Measurements from ENCODE around the gene DEFB112. TPM values are rescaled to one million over a fixed set of nuclear protein-coding genes. Genes with fewer than 3 reads are reported as not detected.

DEFB112 gene
- total and polyA plus RNA-seq, 10 of the 15 experiments (the other 5 are each of a cell fraction or from before 2014, with no cell fraction given) = not detected

DNA sequence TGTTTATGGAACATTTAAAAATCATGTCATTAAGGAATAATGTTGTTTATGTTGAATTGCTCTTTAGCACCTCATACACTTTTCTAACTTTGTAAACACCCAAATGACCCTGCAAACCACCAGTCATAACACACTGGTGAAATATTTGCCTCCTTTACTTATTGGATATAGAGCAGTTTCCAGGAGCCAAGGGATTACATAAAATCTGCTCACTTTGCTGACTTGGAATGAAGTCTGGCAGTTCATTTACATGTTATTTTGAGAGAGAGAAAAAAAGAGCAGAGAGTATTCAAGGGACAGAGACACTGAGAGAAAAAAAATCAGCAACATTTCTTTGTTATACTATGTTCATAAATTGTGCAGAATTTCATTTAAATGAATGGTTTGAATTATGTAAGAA lies 46.6 kb upstream of the DEFB112 start:
- BruUV-seq (replicated peaks) = no TSS peak
- Histone ChIP-seq H3K36me3 (ENCODE audit: control insufficient read depth in 2 of 2, insufficient read depth in 2 of 2, low read length in 1 of 2) (no peaks in the 10 kb centered on the region), H4K20me1 (ENCODE audit: control insufficient read depth, insufficient read depth) (no peaks in the 10 kb centered on the region), H3K4me2 (ENCODE audit: control insufficient read depth, insufficient read depth) (no peak overlapping the region), H3K27me3 (replicated peaks in 1 of 2; ENCODE audit: control insufficient read depth in 2 of 2, insufficient read depth in 2 of 2, low read length in 1 of 2) (no peaks in the 10 kb centered on the region; a peak in 1 of 4 replicates), H3K4me1 (ENCODE audit: control insufficient read depth, insufficient read depth, low read length) (no peaks in the 10 kb centered on the region), H3K79me2 (ENCODE audit: control insufficient read depth, insufficient read depth, low read length) (no peaks in the 10 kb centered on the region), H3K9me3 (replicated peaks; ENCODE audit: control insufficient read depth, insufficient read depth, low read length) (no peaks in the 10 kb centered on the region), H2AFZ (ENCODE audit: control insufficient read depth, low read depth, low read length) (no peak overlapping the region), H3K9ac (ENCODE audit: control insufficient read depth, insufficient read depth, low read length) (no peak overlapping the region), H3K27ac (ENCODE audit: control insufficient read depth, insufficient read depth) (no peak overlapping the region), H3K4me3 (no peak overlapping the region)
- ChIA-PET CTCF (interaction anchor here (1.2 kb wide), 1 partner anchor 79 kb away, joined by 4 read pairs; no protein-coding TSS in a partner anchor), SMC1A (ENCODE audit: uncharacterized antibody, unreplicated experiment) (no interaction called here), POLR2A (no interaction called here), RAD21 (ENCODE audit: unreplicated experiment) (no interaction called here)
- in situ Hi-C loops (cut with MboI) = no loop called here
- FAIRE-seq = no peak
- DNase-seq (ENCODE audit: low read depth, low spot score) = no peak
- intact Hi-C loops (cut with micrococcal nuclease; ENCODE audit: unreplicated experiment) = no loop called here
- no peak for ATAC-seq
- TF ChIP-seq NFXL1 (IDR thresholded peaks at IDR 0.05; ENCODE audit: borderline replicate concordance) = no peak
- no peak for TF ChIP-seq ESRRA (IDR thresholded peaks at IDR 0.05; ENCODE audit: low read length)
- TF ChIP-seq, protein P1, sequence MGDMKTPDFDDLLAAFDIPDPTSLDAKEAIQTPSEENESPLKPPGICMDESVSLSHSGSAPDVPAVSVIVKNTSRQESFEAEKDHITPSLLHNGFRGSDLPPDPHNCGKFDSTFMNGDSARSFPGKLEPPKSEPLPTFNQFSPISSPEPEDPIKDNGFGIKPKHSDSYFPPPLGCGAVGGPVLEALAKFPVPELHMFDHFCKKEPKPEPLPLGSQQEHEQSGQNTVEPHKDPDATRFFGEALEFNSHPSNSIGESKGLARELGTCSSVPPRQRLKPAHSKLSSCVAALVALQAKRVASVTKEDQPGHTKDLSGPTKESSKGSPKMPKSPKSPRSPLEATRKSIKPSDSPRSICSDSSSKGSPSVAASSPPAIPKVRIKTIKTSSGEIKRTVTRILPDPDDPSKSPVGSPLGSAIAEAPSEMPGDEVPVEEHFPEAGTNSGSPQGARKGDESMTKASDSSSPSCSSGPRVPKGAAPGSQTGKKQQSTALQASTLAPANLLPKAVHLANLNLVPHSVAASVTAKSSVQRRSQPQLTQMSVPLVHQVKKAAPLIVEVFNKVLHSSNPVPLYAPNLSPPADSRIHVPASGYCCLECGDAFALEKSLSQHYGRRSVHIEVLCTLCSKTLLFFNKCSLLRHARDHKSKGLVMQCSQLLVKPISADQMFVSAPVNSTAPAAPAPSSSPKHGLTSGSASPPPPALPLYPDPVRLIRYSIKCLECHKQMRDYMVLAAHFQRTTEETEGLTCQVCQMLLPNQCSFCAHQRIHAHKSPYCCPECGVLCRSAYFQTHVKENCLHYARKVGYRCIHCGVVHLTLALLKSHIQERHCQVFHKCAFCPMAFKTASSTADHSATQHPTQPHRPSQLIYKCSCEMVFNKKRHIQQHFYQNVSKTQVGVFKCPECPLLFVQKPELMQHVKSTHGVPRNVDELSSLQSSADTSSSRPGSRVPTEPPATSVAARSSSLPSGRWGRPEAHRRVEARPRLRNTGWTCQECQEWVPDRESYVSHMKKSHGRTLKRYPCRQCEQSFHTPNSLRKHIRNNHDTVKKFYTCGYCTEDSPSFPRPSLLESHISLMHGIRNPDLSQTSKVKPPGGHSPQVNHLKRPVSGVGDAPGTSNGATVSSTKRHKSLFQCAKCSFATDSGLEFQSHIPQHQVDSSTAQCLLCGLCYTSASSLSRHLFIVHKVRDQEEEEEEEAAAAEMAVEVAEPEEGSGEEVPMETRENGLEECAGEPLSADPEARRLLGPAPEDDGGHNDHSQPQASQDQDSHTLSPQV (IDR thresholded peaks at IDR 0.05) = no peak
- TF ChIP-seq HDAC2 (IDR thresholded peaks at IDR 0.05) = no peak
- TF ChIP-seq CHD2 (IDR thresholded peaks at IDR 0.05; ENCODE audit: borderline replicate concordance, low read depth, low read length) = no peak
- no peak for TF ChIP-seq RCOR1 (conservative IDR thresholded peaks at IDR 0.05; ENCODE audit: low read depth, low read length)
- TF ChIP-seq, protein P2, sequence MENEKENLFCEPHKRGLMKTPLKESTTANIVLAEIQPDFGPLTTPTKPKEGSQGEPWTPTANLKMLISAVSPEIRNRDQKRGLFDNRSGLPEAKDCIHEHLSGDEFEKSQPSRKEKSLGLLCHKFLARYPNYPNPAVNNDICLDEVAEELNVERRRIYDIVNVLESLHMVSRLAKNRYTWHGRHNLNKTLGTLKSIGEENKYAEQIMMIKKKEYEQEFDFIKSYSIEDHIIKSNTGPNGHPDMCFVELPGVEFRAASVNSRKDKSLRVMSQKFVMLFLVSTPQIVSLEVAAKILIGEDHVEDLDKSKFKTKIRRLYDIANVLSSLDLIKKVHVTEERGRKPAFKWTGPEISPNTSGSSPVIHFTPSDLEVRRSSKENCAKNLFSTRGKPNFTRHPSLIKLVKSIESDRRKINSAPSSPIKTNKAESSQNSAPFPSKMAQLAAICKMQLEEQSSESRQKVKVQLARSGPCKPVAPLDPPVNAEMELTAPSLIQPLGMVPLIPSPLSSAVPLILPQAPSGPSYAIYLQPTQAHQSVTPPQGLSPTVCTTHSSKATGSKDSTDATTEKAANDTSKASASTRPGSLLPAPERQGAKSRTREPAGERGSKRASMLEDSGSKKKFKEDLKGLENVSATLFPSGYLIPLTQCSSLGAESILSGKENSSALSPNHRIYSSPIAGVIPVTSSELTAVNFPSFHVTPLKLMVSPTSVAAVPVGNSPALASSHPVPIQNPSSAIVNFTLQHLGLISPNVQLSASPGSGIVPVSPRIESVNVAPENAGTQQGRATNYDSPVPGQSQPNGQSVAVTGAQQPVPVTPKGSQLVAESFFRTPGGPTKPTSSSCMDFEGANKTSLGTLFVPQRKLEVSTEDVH (IDR thresholded peaks at IDR 0.05; ENCODE audit: low read depth, partially characterized antibody) = no peak
